ENCODE data around the gene PCBP3. TPM values are rescaled to one million over a fixed set of nuclear protein-coding genes. Genes with fewer than 3 reads are reported as not detected.

Gene PCBP3
- total RNA-seq, 1 donor from 2014 or later, result not detected

DNA sequence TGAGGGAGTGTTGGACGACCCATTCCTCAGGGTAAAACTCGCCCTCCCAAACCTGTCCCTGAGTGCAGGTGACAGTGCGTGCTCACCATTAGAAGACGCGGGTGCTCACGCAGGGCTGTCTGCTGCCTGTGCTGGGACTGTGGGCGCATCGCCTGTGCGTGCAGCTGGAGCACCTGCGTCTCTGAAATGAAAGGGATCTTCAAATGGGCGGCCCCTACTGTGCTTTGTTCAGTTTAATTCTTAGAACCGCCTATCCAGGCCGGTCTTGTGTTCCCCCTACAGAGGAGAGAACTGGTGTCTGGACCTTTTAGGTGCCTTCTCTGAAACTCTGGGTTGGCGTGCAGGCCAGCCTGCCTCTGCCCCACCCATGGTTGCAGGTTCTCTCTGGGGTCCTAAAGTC, 125.8 kb downstream of the PCBP3 start:
- TF ChIP-seq, protein P1, sequence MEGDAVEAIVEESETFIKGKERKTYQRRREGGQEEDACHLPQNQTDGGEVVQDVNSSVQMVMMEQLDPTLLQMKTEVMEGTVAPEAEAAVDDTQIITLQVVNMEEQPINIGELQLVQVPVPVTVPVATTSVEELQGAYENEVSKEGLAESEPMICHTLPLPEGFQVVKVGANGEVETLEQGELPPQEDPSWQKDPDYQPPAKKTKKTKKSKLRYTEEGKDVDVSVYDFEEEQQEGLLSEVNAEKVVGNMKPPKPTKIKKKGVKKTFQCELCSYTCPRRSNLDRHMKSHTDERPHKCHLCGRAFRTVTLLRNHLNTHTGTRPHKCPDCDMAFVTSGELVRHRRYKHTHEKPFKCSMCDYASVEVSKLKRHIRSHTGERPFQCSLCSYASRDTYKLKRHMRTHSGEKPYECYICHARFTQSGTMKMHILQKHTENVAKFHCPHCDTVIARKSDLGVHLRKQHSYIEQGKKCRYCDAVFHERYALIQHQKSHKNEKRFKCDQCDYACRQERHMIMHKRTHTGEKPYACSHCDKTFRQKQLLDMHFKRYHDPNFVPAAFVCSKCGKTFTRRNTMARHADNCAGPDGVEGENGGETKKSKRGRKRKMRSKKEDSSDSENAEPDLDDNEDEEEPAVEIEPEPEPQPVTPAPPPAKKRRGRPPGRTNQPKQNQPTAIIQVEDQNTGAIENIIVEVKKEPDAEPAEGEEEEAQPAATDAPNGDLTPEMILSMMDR (conservative IDR thresholded peaks at IDR 0.05; ENCODE audit: low read depth, low read length), result no peak
- H3K4me3 ChIP-seq (ENCODE audit: low read depth, low read length), result no peak overlapping the region
- no peak for DNase-seq (ENCODE audit: low read depth)

DNA sequence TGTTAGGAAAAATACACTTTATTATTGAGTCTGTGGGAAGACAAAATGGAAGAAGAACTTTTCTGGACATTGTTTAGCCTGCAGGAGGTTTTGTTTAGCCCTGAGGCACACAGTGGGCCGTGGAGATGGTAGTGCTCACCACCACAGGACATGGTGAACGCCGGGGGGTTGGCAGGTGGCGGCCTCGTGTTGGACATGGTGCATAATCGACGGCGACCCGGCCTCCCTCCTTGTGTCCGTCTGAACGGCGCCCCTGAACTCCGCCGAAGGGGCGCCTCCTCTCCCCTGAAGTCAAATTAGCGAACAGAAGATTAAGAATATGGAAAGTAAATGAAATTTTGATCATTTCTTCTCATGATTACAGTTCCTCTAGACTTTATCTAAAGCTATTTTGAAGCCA, 126.4 kb downstream of the PCBP3 start:
- H3K4me3 ChIP-seq (ENCODE audit: low read depth, low read length), result no peak overlapping the region
- no peak for DNase-seq (ENCODE audit: low read depth)
- TF ChIP-seq, protein P1 (conservative IDR thresholded peaks at IDR 0.05; ENCODE audit: low read depth, low read length), result no peak

DNA sequence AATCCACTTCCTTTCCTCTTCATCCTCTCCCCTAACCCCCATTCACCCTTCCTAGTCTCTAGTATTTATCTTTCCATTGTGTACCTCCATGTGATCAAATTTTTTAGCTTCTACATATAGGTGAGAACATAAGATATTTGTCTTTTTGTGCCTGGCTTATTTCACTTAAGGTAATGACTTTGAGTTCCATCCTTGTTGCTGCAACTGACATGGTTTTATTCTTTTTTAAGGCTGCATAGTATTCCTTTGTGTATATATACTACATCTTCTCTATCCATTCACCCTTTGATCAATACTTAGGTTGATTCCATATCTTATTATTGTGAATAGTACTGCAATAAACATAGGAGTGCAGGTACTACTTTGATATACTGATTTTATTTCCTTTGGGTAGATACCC, 128.7 kb downstream of the PCBP3 start:
- H3K4me3 ChIP-seq (ENCODE audit: low read depth, low read length), result no peak overlapping the region
- TF ChIP-seq, protein P1 (conservative IDR thresholded peaks at IDR 0.05; ENCODE audit: low read depth, low read length), result no peak
- DNase-seq (ENCODE audit: low read depth), result no peak

DNA sequence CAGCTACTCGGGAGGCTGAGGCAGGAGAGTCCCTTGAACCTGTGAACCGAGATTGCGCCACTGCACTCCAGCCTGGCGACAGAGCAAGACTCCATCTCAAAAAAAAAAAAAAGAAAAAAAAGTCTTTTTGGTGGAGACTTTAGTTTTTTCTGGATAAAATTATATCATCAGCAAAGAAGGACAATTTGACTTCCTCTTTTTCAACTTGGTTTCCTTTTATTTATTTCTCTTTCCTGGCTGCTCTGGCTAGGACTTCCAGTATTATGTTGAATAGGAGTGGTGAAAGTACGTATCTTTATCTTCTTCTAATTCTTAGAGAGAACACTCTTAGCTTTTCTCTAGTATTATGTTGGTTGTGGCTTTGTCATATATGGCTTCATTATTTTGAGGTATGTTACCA, 130.8 kb downstream of the PCBP3 start:
- H3K4me3 ChIP-seq (ENCODE audit: low read depth, low read length), result no peak overlapping the region
- TF ChIP-seq, protein P1 (conservative IDR thresholded peaks at IDR 0.05; ENCODE audit: low read depth, low read length), result no peak
- no peak for DNase-seq (ENCODE audit: low read depth)

DNA sequence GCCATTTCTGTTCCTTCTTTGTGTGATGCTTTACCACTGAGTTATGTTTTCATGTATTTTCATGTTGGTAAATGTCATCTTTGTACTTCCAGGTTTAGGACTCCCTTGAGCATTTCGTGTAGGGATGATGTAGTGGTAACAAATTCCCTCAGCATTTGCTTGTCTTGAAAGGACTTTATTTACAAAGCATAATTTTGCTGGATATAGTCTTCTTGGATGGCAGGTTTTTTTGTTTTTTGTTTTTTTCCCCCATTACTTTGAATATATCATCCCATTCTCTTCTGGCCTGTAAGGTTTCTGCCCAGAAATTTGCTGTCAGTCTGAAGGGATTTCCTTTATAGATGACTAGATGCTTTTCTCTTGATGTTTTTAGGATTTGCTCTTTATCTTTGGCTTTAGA, 133.4 kb downstream of the PCBP3 start:
- H3K4me3 ChIP-seq (ENCODE audit: low read depth, low read length), result no peak overlapping the region
- no peak for DNase-seq (ENCODE audit: low read depth)
- TF ChIP-seq, protein P1 (conservative IDR thresholded peaks at IDR 0.05; ENCODE audit: low read depth, low read length), result no peak

DNA sequence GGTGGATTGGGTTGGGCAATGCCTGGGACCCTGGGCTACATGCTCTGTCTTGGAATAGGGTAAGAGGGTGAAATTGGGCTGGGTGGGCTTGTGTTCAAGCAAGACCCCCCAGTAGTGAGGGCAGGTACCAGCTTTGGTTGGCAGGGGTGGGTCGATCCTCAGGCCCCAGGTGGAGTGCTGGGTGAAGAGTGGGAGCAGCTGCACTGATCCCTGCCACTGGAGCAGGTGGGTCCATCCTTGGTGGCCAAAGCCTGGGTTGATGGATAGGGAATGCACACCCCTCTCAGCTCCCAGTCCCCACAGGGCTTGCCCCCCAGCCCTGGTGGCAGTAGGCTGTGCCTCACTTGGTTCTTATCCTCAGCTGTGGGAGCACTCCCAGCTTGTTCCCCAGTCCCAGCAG, 135.2 kb downstream of the PCBP3 start:
- H3K4me3 ChIP-seq (ENCODE audit: low read depth, low read length), result no peak overlapping the region
- TF ChIP-seq, protein P1 (conservative IDR thresholded peaks at IDR 0.05; ENCODE audit: low read depth, low read length), result no peak
- DNase-seq (ENCODE audit: low read depth), result no peak

DNA sequence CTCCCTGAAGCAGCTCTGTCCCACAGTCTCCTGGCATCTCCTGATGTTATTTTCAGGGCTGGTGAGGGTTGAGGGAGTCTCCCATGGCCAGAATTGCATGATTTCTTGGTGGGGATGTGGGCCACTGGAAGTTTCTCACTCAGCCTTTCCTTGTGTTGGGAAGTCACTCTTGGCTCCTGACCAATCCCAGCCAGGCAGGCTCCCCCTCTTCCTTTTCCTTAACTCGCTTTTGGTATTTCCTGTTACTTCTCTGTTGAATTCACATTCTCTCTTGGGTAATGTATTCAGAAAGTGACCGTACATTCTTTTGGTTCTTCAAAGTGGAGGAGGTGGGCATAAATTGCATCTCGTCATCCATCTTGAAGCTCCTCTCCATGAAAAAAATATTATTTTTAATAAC, 135.7 kb downstream of the PCBP3 start:
- TF ChIP-seq, protein P1 (conservative IDR thresholded peaks at IDR 0.05; ENCODE audit: low read depth, low read length), result no peak
- no peak overlapping the region for H3K4me3 ChIP-seq (ENCODE audit: low read depth, low read length)
- DNase-seq (ENCODE audit: low read depth), result no peak
